NCI-H146 (cell line): ENCODE results near the gene WDR46.
A peak's percentile ranks its signal among the peaks of the same experiment; 100 is the strongest.
"Not testable (repeated sequence)": the region's sequence is repeated elsewhere in the genome, so short reads cannot be mapped to it uniquely, and the experiment has no call there.

Experiments
- DNase-seq: peaks from one replicate; lab custom pipeline; 2025; lab: John Stamatoyannopoulos, UW

Gene WDR46

DNA sequence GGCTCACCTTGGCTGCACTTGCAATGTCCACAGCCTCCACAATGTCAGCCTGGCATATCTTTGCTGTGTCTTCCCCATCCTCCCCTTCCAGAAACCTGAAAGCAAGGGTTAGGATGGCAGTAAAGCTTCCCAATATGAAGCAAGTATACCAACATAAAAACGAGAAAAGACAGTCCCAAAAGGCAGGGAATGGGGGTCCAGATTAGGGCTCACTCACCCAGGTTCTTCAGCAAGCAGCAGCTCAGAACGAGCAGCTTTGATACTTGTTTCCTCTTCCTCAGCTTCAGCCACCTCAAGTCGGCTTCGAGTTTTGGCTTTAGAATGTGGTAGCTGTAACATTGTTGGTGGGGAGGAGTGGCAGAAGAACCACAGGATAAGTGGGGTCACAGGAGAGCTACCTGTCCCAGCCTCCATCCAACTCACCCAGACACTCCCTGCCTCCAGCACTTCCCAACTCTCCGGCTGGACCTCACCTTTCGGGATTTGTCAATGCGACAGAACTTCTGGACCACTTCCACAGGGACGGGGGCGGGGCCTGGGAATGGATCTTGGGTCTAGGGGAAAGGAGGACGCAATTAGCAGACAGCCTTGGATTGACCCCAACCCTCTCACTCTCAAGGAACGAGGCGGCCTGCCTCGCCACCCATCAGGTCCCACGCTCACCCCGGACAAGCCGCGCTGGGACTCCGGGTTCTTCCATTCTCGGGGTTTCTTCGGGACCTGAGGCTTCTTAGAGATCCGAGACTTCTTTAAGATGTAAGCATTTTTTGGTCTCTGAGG is 708 bp downstream of the WDR46 start:
- DNase-seq: no peak

- no peak for DNase-seq
Measured at GRCh38 chr6:33286946-33287914, 1.8 kb downstream of the WDR46 start.

DNA sequence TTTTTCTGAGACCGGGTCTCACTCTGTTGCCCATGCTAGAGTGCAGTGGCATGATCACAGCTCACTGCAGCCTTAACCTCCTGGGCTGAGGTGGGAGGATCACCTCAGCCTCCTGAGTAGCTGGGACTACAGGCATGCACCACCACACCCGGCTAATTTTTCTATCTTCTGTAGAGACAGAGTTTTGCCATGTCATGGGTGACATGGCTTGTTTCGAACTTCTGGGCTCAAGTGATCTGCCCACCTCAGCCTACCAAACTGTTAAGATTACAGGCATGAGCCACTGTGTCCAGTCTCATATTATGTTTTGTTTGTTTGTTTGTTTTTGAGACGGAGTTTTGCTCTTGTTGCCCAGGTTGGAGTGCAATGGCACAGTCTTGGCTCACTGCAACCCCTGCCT is 3.8 kb downstream of the WDR46 start:
- not testable (repeated sequence) for DNase-seq

DNA sequence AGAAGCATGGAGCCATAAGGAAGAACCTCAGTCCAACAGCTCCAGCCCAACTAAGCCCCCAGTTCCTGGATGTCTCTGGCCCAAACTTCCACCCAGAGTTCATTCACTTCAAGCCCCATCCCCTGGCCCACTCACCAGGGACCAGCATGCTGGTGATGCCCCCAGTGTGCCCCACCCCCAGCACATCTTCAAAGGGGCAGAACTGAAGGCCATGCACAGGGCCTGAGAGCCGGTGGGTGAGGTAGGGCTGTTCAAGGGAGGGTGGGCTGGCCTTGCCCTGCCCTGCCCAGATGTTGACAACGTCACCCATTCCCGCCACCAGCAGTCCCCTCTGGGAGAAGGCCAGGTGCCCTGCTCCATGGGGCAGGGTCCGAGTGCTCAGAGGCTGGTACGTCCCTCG is 8.5 kb downstream of the WDR46 start:
- no peak for DNase-seq

DNA sequence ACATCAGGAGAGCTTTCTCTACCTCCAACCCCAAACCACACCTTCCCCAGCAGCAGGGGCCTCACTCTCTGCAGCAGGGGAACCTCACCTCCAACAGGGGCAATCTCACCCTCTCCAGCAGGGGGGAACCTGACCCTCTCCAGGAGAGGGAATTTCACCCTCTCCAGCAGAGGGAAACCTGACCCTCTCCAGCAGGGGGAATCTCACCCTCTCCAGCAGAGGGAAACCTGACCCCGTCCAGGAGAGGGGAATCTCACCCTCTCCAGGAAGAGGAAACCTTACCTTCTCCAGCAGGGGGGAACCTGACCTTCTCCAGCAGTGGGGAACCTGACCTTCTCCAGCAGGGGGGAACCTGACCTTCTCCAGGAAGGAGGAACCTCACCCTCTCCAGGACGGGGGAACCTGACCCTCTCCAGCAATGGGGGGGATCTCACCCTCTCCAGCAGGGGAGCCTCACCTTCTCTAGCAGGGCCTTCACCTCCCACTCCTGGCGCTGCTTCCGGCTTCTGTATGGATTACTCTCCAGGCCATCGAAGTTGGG is 9.0 kb downstream of the WDR46 start:
- peak; percentile 40 for DNase-seq

- DNase-seq: no peak
Measured at GRCh38 chr6:33279257-33279695, 9.8 kb downstream of the WDR46 start.

DNA sequence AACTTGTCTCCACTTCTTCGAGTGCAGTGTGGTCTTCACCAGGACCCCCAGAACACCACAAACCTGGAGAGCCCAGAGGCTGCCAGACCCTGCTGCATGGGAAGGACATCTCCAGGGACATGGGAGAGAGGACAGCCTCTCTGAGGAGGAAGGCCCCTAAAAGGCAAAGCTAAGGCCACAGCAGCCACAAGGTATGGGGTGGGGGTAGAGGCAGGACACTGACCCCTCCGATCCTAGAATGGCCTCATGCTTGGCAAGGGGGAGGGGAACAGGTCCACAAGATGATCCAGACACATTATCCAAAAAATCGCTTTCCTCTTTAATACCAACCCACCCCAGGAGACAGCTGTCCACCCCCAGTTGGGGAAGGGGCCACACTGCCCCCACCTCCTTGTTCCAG is 10.2 kb downstream of the WDR46 start:
- no peak for DNase-seq

GRCh38 chr6:33278392-33278741 is 10.7 kb downstream of the WDR46 start:
- DNase-seq: no peak

DNA sequence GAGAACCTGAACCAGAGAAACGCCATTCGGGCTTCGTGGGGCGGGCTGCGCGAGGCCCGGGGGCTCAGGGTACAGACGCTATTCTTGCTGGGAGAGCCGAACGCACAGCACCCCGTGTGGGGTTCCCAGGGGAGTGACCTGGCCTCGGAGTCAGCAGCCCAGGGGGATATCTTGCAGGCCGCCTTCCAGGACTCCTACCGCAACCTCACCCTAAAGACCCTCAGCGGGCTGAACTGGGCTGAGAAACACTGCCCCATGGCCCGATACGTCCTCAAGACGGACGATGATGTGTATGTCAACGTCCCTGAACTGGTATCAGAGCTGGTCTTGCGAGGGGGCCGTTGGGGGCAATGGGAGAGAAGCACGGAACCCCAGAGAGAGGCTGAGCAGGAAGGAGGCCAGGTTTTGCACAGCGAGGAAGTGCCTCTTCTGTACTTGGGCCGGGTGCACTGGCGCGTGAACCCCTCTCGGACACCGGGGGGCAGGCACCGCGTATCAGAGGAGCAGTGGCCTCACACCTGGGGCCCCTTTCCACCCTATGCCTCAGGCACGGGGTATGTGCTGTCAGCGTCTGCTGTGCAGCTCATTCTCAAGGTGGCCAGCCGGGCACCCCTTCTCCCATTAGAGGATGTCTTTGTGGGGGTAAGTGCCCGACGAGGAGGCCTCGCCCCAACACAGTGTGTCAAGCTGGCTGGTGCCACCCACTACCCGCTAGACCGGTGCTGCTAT is 11.2 kb downstream of the WDR46 start:
- no peak for DNase-seq

- peak; percentile 88 for DNase-seq
Measured at GRCh38 chr6:33276864-33277662, 12.0 kb downstream of the WDR46 start, which contains the start of gene B3GALT4. Gene B3GALT4, plus strand, starts transcription at chr6:33277123. Its CDS starts 297 bp downstream, at chr6:33277420.

DNA sequence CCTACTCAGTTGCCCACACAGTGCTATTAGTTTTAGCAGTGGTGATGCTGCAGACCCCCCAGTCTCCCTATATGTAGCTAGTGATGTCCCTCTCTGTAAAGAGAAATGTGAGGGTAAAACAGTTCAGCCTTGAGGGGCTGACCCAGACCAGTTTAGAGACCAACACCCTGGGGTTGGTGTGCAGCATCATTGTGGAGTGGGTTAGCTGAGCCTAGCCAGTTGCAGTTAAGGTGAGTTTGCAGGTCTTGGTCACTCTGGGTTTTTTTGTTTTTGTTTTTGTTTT is 12.5 kb downstream of the WDR46 start:
- no peak for DNase-seq

DNA sequence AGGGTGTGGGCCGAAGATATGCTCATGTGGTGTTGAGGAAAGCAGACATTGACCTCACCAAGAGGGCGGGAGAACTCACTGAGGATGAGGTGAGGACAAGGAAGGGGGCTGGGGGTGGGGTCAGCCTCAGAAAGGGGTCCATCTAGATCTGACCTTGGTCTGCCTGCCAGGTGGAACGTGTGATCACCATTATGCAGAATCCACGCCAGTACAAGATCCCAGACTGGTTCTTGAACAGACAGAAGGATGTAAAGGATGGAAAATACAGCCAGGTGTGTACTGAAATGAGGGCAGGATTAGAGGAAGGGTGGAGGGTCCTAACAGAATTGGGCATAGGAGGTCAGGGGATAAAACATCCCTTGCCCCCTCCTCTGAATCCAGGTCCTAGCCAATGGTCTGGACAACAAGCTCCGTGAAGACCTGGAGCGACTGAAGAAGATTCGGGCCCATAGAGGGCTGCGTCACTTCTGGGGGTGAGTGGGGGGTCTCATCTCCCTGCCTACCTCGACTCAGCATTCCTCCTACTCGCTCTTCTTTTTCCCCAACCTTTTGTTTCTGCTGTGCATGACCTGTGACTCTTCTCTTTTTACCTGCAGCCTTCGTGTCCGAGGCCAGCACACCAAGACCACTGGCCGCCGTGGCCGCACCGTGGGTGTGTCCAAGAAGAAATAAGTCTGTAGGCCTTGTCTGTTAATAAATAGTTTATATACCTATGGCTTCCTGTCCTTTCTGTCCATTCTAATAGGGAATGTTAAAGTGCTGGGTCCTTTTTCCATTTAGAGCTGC is 13.1 kb downstream of the WDR46 start:
- DNase-seq: not testable (repeated sequence)

GRCh38 chr6:33273924-33274902 is 14.8 kb downstream of the WDR46 start:
- no peak for DNase-seq

DNA sequence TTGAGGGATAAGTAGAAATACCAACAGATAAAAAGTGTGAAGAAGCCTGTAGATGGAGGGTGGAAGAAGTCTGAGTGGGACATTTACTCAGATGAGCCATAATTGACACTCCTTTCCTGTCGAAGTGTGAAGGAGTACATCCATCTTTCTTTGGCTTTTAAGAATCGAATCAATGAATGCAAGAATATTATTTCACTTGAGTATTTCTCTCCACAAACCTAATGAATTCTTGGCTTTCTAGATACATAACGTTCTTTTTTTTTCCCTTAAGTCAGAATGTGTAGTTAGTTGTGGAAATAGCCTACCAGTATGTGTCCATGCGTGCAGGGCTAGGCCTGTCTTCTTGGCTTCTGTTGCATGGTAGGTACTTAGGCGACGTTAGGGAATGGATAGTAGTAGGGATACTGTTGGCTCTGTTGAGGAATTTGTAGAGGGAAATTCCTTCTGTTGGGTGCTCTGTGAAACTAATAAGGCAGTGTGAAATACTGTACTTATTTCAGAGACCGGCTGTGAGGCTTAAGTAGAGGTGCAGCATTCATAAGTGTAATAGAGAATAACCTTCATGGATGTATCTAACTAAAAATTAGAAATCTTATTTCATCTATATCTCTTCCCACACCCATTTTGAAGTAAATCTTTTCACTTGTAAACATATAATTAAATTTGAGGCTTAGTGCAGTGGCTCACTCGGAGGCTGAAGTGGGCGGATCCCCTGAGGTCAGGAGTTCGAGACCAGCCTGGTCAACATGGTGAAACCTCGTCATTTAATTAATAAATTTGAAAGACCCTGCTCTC is 15.7 kb downstream of the WDR46 start:
- DNase-seq: no peak

DNA sequence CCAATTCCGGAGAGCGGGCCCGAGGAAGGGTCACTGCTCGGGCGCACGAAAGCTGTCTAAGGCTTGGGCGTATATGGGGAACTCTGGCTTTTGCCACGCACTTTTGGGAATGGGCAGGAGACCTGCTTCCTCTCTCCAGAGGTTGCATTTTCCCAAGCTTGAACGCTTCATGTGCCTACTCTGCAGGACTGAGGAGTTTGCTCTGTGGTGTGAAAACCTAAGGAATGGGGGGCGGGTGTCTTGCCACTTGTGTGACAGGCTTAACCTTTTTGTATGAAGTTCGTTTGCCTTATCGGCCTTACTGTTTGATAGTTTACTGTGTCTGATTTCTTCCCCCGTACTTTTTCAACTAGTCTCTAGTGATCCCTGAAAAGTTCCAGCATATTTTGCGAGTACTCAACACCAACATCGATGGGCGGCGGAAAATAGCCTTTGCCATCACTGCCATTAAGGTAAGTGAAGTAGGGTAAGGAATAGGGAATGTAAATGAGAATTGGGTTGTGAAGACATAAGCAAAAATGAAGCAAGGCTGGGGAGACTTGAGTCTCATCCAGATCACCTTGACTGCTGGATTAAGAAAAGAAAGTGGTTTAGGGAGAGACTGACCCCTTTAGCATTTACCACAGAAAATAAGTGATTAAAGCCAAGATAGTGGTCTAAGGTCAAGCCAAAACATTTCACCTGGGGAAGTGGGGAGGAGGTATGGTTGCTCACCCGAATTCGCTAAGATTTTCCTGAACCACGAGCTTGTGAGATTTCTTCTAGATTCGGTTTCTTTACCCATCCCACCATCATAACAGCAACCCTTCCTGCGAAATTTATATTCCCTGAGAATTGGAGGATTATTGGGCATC is 16.5 kb downstream of the WDR46 start:
- DNase-seq: no peak

DNA sequence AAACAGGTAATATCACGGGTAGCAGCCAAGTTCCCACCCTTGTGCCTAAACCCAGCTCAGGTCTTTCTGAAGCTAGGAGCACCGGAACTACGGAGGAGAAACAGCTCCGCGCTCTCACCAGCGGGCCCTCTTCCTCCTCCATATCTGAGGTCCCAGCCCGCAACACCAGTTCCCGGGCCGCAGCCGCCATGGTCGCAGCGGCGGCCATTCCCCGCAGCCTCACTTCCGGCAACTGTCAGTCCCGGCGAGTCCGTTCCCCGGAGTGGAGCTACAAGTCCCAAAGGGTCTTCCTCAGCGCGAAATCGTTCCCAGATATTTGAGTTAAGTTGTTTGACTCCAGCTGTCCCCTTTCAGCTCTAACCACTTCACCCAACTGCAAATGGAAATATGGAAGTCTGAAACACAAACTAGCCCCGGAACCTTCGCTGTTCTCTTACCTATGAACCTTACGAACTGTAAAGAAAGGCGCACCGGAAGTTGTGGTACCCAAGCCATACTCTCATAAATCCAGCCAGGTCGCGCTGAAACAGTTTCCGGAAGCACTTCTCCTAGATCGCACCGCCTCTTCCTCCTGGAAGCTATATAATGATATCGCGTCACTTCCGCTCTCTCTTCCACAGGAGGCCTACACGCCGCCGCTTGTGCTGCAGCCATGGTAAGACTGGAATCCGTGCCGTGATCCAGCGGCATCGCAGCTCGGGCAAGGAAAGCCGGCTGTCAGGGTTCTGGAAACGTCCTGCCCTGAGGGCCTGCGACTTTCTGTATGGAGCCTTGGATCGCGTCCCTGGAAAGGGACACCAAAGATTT is 17.4 kb downstream of the WDR46 start, which contains the start of the genes RPS18 and VPS52:
RPS18 (plus strand) TSS at position 608 of the 807 bp plus-strand sequence; CDS start at position 653, 45 bp downstream.
VPS52 (minus strand) TSS at position 409 of the 807 bp plus-strand sequence; CDS start at position 208, 201 bp downstream.
- peak; percentile 98 for DNase-seq
